Fibroblast of mammary gland (primary cell): ENCODE measurements around the gene LCN10.

ENCODE experiments used
- DNase-seq: peaks from one replicate; pipeline ENCODE4 v3.0.0-alpha.2; 2010; ENCODE audit warnings: low read depth
- H3K4me3 ChIP-seq: 2 replicates; pipeline ENCODE4 v1.5.1; 2011; ENCODE audit warnings: low read depth, mild to moderate bottlenecking, low read length, moderate library complexity; ENCODE audit not compliant: control insufficient read depth
- CTCF ChIP-seq: conservative IDR thresholded peaks from 2 replicates; pipeline ENCODE4 v1.5.1; 2011; ENCODE audit warnings: low read depth, low read length, inconsistent platforms; ENCODE audit not compliant: control insufficient read depth, insufficient read depth

LCN10 gene

GRCh38 chr9:136720251-136720897 lies 22.4 kb downstream of the LCN10 start:
- H3K4me3 ChIP-seq = no peak overlapping the region
- no peak for TF ChIP-seq CTCF
- no peak for DNase-seq

GRCh38 chr9:136719195-136719880 lies 23.4 kb downstream of the LCN10 start:
- DNase-seq = no peak
- no peak for TF ChIP-seq CTCF
- H3K4me3 ChIP-seq = no peak overlapping the region

- TF ChIP-seq CTCF = no peak
- no peak for DNase-seq
- no peak overlapping the region for H3K4me3 ChIP-seq
These were observed 24.2 kb downstream of the LCN10 start for GRCh38 chr9:136718345-136719194.

- H3K4me3 ChIP-seq = no peak overlapping the region
- TF ChIP-seq CTCF = no peak
These were observed 25.3 kb downstream of the LCN10 start for GRCh38 chr9:136717399-136717798.

GRCh38 chr9:136714893-136715274 lies 27.9 kb downstream of the LCN10 start:
- H3K4me3 ChIP-seq = no peak overlapping the region
- no peak for DNase-seq
- no peak for TF ChIP-seq CTCF

More at GRCh38 chr9:136717399-136717798, 25.3 kb downstream of the LCN10 start:
- DNase-seq = no peak

GRCh38 chr9:136714096-136714892 lies 28.4 kb downstream of the LCN10 start:
- no peak overlapping the region for H3K4me3 ChIP-seq
- no peak for DNase-seq
- no peak for TF ChIP-seq CTCF
